Right lobe of liver (tissue), 6 donors: ENCODE data around the gene UFD1. TPM values are rescaled to one million over a fixed set of nuclear protein-coding genes. Genes with fewer than 3 reads are reported as not detected.

Source experiments
- ATAC-seq, 4 donors: fragments of 200-7000 bp; cut with Tn5 transposase; one replicate each; pipeline ENCODE4 v1.9.1; 2020; ENCODE audit warnings: mild to moderate bottlenecking in 4 of 4, moderate library complexity in 4 of 4
- DNase-seq, 3 donors: peaks; one replicate each; pipeline ENCODE4 v3.0.0-alpha.2; 2020
- H3K27ac ChIP-seq, 3 donors: fragments of 200-600 bp; one replicate each; pipeline ENCODE4 v1.8.0; 2022
- H3K27me3 ChIP-seq, 2 donors: fragments of 200-600 bp; one replicate each; pipeline ENCODE4 v1.8.0; 2022
- H3K36me3 ChIP-seq, 4 donors: fragments of 200-600 bp; sonication (generic) in 1 of 4; one replicate each; pipeline versions ENCODE4 v1.5.1 to v1.8.0; 2017 to 2022; ENCODE audit warnings: control low read depth in 1 of 4
- H3K4me1 ChIP-seq, 4 donors: fragments of 200-600 bp; sonication (generic) in 1 of 4; one replicate each; pipeline versions ENCODE4 v1.5.1 to v1.8.0; 2017 to 2022; ENCODE audit warnings: control low read depth in 1 of 4
- H3K4me3 ChIP-seq, 3 donors: fragments of 200-600 bp; one replicate each; pipeline ENCODE4 v1.8.0; 2022
- H3K9me3 ChIP-seq, 4 donors: fragments of 200-600 bp; sonication (generic) in 1 of 4; one replicate each; pipeline versions ENCODE4 v1.5.1 to v1.8.0; 2017 to 2022; ENCODE audit warnings: control low read depth in 1 of 4
- POLR2A ChIP-seq: fragments of 450-650 bp; IDR thresholded peaks from one replicate; pipeline ENCODE4 v1.6.1; 2017; ENCODE audit warnings: antibody characterized with exemption, mild to moderate bottlenecking
- WGBS: methylation state at CpG from one replicate; pipeline ENCODE4 v1.1.6; 2018; ENCODE audit warnings: low coverage, low lambda C conversion rate; ENCODE audit not compliant: insufficient coverage; ENCODE audit errors: missing lambda C conversion rate; 5-methylcytosine and 5-hydroxymethylcytosine counted together
- intact Hi-C, 2 donors: fragments of 100-400 bp; cut with DNase I; formaldehyde crosslinking; loops; one replicate each; pipeline versions ENCODE4 v1.11.2 to v1.14.1; 2022
- total RNA-seq, 6 experiments: library from RNA; depleted of rRNA in 2 of 6; stranded (reverse); fragments of >200 nt in 2 of 6; fragmentation: NEBNext Ultra II Directional in 3 of 6; extraction: Animal tissue kit (Norgen Biotek cat#: 25700) in 3 of 6; gene quantifications; one replicate each; pipeline versions ENCODE4 v1.1.0 to v1.2.4, GENCODE V29; 2016 to 2023
- TF ChIP-seq, protein P1 (sequence below), 4 donors: fragments of 200-600 bp in 3 of 4; fragments of 450-650 bp in 1 of 4; IDR thresholded peaks; one replicate each; pipeline versions ENCODE4 v1.5.1 to v1.8.0; 2016 to 2022; ENCODE audit warnings: antibody characterized with exemption in 4 of 4, mild to moderate bottlenecking in 2 of 4
- donor health status: DM: no; HTN: yes; CAD: no.
- donor health status: DM: no; HTN: no; CAD: no.
- donor health status: DM: no; HTN: no; CAD: no.
- donor health status: DM: no; HTN: yes; CAD: no.
- donor health status: DM: no; HTN: yes; CAD: no.

The UFD1 gene
- total RNA-seq, 6 experiments from 2014 or later = 26.8 to 43.7 (median 32.1) TPM

GRCh38 chr22:19517171-19517500 lies 38.1 kb upstream of the UFD1 start:
- WGBS = 94% methylated on average over 3 of the region's 10 CpGs
- ATAC-seq (no peak), DNase-seq (no peak)
- Histone ChIP-seq H3K4me3 (no peak overlapping the region), H3K36me3 (no peaks in the 10 kb centered on the region), H3K9me3 (no peaks in the 10 kb centered on the region), H3K27me3 (no peaks in the 10 kb centered on the region), H3K27ac (no peak overlapping the region), H3K4me1 (no peaks in the 10 kb centered on the region)
- intact Hi-C loops = no loop called here
- TF ChIP-seq, protein P1, sequence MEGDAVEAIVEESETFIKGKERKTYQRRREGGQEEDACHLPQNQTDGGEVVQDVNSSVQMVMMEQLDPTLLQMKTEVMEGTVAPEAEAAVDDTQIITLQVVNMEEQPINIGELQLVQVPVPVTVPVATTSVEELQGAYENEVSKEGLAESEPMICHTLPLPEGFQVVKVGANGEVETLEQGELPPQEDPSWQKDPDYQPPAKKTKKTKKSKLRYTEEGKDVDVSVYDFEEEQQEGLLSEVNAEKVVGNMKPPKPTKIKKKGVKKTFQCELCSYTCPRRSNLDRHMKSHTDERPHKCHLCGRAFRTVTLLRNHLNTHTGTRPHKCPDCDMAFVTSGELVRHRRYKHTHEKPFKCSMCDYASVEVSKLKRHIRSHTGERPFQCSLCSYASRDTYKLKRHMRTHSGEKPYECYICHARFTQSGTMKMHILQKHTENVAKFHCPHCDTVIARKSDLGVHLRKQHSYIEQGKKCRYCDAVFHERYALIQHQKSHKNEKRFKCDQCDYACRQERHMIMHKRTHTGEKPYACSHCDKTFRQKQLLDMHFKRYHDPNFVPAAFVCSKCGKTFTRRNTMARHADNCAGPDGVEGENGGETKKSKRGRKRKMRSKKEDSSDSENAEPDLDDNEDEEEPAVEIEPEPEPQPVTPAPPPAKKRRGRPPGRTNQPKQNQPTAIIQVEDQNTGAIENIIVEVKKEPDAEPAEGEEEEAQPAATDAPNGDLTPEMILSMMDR (IDR thresholded peaks at IDR 0.05) = no peak
- TF ChIP-seq POLR2A = no peak

GRCh38 chr22:19516378-19517170 lies 37.6 kb upstream of the UFD1 start:
- Histone ChIP-seq H3K4me1 (no peaks in the 10 kb centered on the region), H3K27ac (no peak overlapping the region), H3K36me3 (no peaks in the 10 kb centered on the region), H3K4me3 (no peak overlapping the region), H3K27me3 (no peaks in the 10 kb centered on the region), H3K9me3 (no peaks in the 10 kb centered on the region)
- peak in 1 of 3 donors; percentile 36 for DNase-seq
- 100% methylated on average over 3 of the region's 19 CpGs for WGBS
- no peak for ATAC-seq
- TF ChIP-seq POLR2A = no peak
- TF ChIP-seq, protein P1 (IDR thresholded peaks at IDR 0.05) = no peak
- intact Hi-C loops = no loop called here

DNA sequence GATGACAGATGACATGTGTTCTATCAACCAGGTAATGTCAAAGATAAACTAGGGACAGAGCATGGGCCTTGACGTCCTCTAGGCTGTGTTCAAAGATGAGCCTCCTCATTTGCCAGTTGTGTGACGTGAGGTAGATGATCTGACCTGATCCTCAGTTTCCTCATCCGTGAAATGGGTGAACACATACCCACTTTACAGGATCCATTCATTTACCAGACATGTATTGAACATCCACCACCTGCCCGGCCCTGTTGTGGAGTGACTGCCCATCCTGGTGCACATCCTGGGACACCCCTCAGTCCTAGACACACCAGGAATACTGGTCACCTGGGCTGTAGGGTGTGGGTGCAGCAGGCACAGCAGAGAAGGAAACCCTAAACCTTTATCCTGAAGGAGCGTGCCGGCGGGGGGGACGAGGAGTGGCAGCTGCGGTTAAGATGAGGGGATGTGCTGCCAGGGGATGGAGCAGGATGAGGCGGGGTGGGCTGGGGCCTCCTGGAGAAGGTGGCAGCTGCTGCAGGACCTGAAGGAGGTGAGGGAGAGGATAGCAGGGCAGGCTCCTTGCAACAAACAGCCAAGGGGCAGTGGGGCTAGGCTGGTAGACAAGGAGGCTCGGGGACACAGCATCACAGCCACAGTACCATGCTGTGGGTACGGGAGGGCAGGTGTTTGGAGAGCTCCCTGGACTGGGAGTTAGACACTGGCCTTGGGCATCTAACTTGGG lies 36.8 kb upstream of the UFD1 start:
- 86% methylated on average over 8 of the region's 12 CpGs for WGBS
- Histone ChIP-seq H3K27me3 (no peaks in the 10 kb centered on the region), H3K36me3 (no peaks in the 10 kb centered on the region), H3K4me1 (no peaks in the 10 kb centered on the region), H3K4me3 (no peak overlapping the region), H3K27ac (no peak overlapping the region), H3K9me3 (no peaks in the 10 kb centered on the region)
- TF ChIP-seq, protein P1 (IDR thresholded peaks at IDR 0.05) = no peak
- TF ChIP-seq POLR2A = no peak
- ATAC-seq (no peak), DNase-seq (no peak)
- intact Hi-C loops = no loop called here

DNA sequence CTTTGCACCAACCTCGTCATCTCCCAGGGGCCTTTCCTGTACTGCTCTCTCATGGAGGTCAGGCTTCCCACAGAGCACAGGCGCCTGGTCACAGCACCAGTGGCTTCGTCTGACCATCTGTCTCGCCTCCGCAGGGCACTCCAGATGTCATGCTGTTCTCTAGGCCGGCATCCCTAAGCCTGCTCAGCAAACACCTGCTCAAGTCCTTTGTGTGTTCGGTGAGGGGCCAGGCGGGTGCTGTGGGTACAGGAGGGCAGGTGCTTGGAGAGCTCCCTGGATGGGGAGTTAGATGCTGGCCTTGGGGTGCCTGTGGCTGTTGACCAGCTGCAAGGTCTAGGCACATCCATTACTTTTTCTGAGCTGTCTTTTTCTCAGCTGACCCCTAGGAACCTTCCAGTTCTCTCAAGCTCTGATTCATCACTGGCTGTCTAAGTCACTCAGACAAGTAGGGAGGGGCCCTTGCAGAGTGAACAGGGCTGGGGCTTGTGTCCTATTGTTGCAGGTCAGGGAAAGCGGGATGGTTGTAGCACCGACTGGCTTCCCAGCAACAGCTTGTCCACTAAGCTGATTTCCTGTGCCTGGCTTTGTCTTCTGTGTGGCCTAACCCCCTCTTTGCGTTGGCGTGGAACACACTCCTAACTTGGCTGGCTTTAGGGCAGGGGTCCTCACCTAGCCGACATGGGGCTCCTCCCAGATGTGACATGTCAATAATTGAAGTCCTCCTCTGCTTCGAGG lies 36.0 kb upstream of the UFD1 start:
- intact Hi-C loops = no loop called here
- Histone ChIP-seq H3K27ac (no peak overlapping the region), H3K4me3 (no peak overlapping the region), H3K9me3 (no peaks in the 10 kb centered on the region), H3K36me3 (no peaks in the 10 kb centered on the region), H3K4me1 (no peaks in the 10 kb centered on the region), H3K27me3 (no peaks in the 10 kb centered on the region)
- no peak for DNase-seq
- WGBS = 97% methylated on average over 5 of the region's 14 CpGs
- ATAC-seq = no peak
- TF ChIP-seq POLR2A = no peak
- TF ChIP-seq, protein P1 (IDR thresholded peaks at IDR 0.05) = no peak
